GM20431 (cell line): Measurements from ENCODE around the gene MYMX.

ENCODE experiments used
- in situ Hi-C: fragments of 300-500 bp; cut with MseI, MboI; formaldehyde crosslinking; loops from one replicate; pipeline ENCODE4 v1.15.0; 2020; ENCODE audit warnings: low sequenced_read_pairs; ENCODE audit not compliant: unreplicated experiment

The MYMX gene

DNA sequence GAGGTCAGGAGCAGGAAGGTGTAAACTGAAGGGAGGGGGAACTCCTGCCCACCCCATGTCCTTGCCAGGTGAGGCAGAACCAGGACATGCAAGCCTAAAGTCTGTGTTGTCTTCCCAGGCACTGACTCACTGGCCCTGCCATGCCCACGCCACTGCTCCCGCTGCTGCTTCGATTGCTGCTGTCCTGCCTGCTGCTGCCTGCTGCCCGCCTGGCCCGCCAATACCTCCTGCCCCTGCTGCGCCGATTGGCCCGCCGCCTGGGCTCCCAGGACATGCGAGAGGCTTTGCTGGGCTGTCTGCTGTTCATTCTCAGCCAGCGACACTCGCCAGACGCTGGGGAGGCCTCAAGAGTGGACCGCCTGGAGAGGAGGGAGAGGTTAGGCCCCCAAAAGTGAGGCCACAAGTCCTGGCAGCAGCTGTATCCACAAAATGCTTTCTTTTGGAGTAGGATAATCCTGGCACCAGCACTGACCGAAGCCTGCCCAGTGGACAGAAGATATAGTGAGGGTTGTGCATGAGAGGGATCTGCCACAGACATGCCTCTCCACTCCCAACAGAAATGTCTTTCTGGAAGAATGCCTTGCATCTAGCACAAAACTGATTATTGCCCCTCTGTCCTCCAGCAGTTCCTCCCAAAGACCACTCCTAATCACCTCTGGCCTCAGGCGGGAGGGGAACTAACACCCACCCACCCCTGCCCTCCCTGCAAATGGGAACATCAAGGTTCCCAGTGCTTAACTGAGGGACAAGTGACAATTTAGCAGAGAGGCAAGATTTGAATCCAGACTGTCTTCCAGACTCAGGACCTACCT is 812 bp downstream of the MYMX start:
- in situ Hi-C loops, result no loop called here

- in situ Hi-C loops, result no loop called here
These were observed 2.5 kb downstream of the MYMX start for GRCh38 chr6:44219053-44219814.

DNA sequence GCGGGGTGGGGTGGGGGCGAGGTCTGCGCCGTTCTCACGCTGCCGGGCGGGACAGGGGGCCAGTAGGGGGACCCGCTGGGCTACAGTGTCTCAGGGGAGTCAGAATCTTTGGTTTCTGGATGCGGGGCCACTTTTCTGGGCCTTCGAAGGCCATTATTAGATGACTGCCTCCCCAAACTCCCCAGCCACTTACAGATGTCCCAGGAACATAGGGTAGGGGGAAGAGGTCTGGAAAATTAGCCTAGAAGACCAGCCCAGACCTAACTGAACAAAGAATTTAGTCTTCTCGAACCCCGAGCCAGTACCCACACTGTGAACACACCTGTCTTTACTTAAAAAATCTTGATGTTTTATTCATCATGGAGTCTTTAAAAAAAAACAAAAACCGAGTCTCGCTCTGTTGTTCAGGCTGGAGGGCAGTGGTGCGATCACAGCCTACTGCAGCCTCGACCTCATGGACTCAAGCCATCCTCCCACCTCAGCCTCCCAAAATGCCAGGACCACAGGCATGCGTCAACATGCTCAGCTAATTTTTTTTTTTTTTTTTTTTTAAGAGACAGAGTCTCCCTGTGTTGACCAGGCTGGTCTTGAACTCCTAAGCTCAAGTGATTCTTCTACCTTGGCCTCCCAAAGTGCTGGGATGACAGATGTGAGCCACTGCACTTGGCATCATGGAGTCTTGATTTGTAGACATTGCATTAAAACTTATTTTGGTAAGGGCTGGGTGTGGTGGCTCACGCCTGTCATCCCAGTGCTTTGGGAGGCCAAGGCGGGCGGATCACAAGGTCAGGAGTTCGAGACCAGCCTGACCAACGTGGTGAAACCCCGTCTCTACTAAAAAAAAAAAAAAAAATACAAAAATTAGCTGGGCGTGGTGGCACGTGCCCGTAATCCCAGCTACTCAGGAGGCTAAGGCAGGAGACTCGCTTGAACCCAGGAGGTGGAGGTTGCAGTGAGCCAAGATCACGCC is 3.4 kb downstream of the MYMX start:
- in situ Hi-C loops, result no loop called here

DNA sequence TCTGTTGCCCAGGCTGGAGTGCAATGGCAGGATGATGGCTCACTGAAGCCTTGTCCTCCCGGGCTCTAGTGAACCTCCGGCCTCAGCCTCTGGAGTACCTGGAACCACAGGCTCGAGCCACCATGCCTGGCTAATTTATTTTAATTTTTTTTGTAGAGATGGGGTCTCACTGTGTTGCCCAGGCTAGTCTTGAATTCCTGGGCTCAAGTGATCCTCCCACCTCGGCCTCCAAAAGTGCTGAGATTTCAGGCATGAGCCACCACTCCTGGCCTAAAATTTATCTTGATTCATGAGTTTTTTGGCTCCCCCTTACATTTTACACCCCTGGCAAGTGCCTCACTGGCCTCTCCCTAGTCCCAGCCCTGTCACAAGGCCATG is 4.2 kb downstream of the MYMX start:
- in situ Hi-C loops, result no loop called here

DNA sequence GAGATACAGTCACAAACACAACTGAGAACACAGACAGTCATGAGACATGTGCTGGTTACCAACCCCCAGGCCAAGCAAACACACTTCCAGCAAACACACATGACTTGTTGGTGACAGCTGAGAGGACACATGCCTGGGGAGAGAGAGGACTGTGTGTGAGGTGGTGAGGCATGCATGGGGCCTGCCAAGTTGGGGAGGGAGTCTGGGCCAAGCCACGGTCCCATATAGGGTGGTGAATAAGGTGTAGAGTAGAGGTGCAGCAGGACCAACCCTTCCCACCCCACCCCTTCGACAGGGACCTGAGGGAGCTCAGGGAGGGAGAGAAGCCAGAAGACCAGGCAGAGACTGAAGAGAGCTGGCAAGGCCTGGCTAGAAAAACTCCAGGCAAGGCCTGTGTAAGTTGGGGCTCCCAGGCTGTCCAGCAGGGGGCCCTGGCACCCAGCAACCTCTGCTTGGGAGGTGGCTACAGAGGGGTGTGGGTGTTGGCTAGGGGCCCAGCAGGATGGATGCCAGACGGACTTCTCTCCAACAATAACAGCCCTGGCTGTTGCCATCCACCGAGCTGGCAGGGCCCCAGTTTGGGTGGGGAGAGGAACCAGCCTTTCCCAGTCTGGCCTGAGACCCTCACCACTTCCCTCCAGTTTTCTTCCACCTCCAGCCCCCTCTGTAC is 4.7 kb downstream of the MYMX start:
- in situ Hi-C loops, result no loop called here

GRCh38 chr6:44221961-44222335 is 5.2 kb downstream of the MYMX start:
- in situ Hi-C loops, result no loop called here

GRCh38 chr6:44222486-44223318 is 6.0 kb downstream of the MYMX start:
- in situ Hi-C loops, result no loop called here

DNA sequence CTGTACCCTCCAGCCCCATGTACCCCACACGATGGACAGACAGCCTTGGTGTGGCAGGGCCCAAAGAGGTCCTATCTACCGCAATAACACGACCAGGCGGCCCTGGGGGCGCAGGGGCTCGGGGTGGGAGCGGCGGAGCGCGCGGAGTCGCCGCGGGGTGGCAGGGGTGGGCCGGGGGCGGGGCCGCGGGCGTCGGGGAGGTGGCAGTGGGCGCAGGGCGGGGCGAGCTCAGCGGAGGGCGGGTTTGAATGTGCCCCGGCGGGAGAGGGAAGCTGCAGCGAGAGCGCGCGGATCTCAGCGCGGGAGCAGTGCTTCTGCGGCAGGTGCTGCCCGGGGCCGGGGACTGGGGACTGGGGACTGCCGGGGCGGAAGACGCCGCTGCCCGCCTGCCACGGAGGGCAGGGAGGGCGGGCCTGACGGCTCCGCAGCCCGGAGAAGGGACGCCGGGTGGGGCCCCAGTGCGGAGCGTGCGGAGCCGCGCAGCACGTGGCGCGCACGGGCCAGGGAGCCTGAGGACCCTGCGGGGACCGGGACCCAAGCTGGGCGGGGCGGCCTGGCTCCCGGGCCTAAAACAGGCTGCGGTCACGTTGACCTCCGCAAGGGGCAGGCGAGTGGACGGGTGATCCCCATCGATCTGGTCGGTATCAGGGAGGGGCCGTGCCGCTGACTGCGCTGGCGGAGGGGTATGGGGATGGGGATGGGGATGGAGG is 6.7 kb downstream of the MYMX start, which contains the start of gene SLC29A1:
Gene SLC29A1 (plus strand): TSS at position 277 of the 710 bp plus-strand sequence. CDS start 3,719 bp downstream, outside the sequence.
- in situ Hi-C loops, result no loop called here

- in situ Hi-C loops, result no loop called here
These were observed 7.6 kb downstream of the MYMX start for GRCh38 chr6:44224029-44224964.

- in situ Hi-C loops, result no loop called here
These were observed 8.2 kb downstream of the MYMX start for GRCh38 chr6:44224965-44225305.

GRCh38 chr6:44225579-44226325 is 9.0 kb downstream of the MYMX start:
- in situ Hi-C loops, result no loop called here

- in situ Hi-C loops, result no loop called here
These were observed 9.8 kb downstream of the MYMX start for GRCh38 chr6:44226368-44227147.

- in situ Hi-C loops, result no loop called here
These were observed 10.5 kb downstream of the MYMX start for GRCh38 chr6:44227148-44227793.

DNA sequence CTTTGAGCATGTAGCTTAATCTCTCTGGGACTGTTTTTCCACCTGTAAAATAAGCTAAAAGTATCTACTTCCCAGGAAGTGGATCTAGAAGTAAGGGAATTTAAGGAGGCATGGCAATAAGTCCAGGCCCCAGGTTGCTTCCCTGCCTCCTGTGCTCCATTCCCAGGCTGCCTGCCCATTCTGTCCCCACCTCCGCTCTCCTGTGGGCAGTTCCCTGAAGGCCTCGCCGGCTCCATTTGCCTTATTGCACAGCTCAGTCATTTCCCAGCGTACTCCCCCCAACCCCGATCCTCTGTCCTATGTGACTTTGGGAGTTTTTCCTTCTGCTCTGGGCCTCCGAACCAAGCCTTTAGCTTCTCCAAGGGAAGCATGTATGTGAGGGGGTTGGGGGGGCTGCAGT is 11.3 kb downstream of the MYMX start:
- in situ Hi-C loops, result no loop called here

- in situ Hi-C loops, result no loop called here
These were observed 11.7 kb downstream of the MYMX start for GRCh38 chr6:44228433-44228832.
